Measurements from ENCODE around the gene SSH2.
A peak's percentile ranks its signal among the peaks of the same experiment; 100 is the strongest.

SSH2 gene

GRCh38 chr17:29716566-29716965 lies 213.5 kb downstream of the SSH2 start:
- Mint-ChIP-seq H3K4me3 (no peak overlapping the region), H3K9me3 (no peaks in the 10 kb centered on the region), H3K4me1 (peaks cover 60% of the 10 kb centered on the region), H3K27ac (peak overlapping the region; percentile 20), H3K36me3 (peaks cover 20% of the 10 kb centered on the region)
- DNase-seq (ENCODE audit: low spot score in 2 of 2) (no peak), ATAC-seq (no peak)

- Mint-ChIP-seq H3K9me3 (no peaks in the 10 kb centered on the region), H3K4me3 (no peak overlapping the region), H3K27ac (peak overlapping the region; percentile 20), H3K36me3 (peaks cover 20% of the 10 kb centered on the region), H3K4me1 (peaks cover 60% of the 10 kb centered on the region)
- no peak for DNase-seq (ENCODE audit: low spot score in 2 of 2)
- ATAC-seq = no peak
These were observed 214.3 kb downstream of the SSH2 start for GRCh38 chr17:29715680-29716079.

DNA sequence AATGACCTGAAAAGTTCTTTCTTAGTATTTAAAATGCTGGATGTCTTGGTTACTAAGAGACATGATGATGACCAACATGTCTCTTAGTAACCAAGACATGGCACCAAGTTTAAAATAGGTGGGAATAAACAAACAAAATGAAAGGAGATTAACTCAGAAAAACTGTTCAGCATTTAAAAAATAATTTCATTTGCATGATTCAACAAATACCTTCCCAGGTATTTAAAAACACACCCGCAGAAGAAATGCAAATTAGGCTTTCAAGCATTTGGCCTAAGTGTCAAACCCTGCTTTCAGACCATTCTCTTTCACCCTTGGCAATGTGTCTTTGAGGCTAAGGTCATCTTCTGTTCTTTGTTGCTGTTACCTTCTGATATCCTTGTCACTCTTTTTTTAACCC lies 215.9 kb downstream of the SSH2 start:
- no peak overlapping the region for H3K27ac Mint-ChIP-seq
- peaks cover 17% of the 10 kb centered on the region for H3K36me3 Mint-ChIP-seq
- ATAC-seq (no peak), DNase-seq (ENCODE audit: low spot score in 2 of 2) (no peak)
- H3K9me3 Mint-ChIP-seq = no peaks in the 10 kb centered on the region
- peaks cover 67% of the 10 kb centered on the region for H3K4me1 Mint-ChIP-seq
- no peak overlapping the region for H3K4me3 Mint-ChIP-seq

GRCh38 chr17:29713626-29714025 lies 216.4 kb downstream of the SSH2 start:
- peaks cover 67% of the 10 kb centered on the region for H3K4me1 Mint-ChIP-seq
- peak overlapping the region; percentile 47 for H3K27ac Mint-ChIP-seq
- H3K4me3 Mint-ChIP-seq = no peak overlapping the region
- no peaks in the 10 kb centered on the region for H3K9me3 Mint-ChIP-seq
- peaks cover 14% of the 10 kb centered on the region for H3K36me3 Mint-ChIP-seq
- no peak for DNase-seq (ENCODE audit: low spot score in 2 of 2)
- no peak for ATAC-seq

DNA sequence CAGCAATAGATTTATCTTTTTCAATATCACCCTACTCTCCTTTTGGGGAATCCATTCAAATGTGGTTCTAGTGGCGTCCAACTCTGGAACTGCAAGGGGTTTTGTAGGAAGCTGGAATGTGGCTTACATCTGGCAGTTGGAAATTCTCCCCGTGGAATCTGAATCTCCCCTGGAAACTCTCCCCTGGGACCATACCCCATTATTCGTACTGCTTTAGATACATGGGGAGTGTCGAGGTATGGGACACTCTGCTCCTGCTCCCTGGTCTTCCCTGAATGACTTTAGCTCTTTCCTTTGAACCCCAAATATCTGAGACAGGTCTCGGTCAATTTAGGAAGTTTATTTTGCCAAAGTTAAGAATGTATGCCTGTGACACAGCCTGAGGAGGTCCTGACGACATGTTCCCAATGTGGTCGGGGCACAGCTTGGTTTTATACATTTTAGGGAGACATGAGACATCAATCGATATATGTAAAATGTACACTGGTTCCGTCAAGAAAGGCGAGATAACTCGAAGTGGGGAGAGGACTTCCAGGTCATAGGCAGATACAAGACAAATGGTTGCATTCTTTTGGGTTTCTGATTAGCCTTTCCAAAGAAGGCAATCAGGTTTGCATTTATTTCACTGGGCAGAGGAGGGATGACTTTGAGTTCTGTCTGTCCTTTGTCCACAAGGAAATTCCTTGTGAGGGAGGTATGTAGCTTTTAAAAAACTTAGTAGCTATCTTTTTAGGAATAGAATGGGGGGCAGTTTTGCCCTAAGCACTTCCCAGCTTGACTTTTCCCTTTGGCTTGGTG lies 218.2 kb downstream of the SSH2 start:
- DNase-seq (ENCODE audit: low spot score in 2 of 2) (no peak), ATAC-seq (no peak)
- Mint-ChIP-seq H3K4me1 (peaks cover 52% of the 10 kb centered on the region), H3K27ac (peak overlapping the region; percentile 51), H3K36me3 (peaks cover 12% of the 10 kb centered on the region), H3K9me3 (no peaks in the 10 kb centered on the region), H3K4me3 (no peak overlapping the region)

DNA sequence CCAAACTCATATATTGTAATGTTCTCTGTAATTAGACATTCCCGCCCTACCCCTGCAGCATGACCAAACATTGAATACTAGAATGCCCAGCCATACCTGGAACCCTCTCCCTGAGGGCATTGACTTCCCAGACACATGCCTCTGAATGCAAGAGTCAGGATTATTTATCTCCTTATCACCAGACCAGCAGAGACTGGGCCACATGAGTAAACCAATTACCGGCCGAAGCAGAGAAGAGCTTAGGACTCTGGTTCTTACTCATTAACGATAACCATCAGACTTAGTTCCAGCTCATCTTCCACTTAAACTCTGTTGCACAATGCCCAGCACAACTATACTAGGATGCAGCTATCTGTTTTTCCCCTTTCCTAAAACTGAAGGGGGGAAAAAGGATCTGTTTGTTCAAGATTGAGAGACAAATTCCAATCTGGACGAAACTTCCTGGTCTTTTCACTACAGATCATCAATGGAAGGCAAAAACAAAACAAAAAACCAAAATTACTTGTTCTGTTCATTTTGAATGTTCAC lies 219.1 kb downstream of the SSH2 start:
- Mint-ChIP-seq H3K9me3 (no peaks in the 10 kb centered on the region), H3K4me3 (no peak overlapping the region), H3K27ac (no peak overlapping the region), H3K4me1 (peaks cover 50% of the 10 kb centered on the region), H3K36me3 (peaks cover 18% of the 10 kb centered on the region)
- ATAC-seq (no peak), DNase-seq (ENCODE audit: low spot score in 2 of 2) (no peak)

DNA sequence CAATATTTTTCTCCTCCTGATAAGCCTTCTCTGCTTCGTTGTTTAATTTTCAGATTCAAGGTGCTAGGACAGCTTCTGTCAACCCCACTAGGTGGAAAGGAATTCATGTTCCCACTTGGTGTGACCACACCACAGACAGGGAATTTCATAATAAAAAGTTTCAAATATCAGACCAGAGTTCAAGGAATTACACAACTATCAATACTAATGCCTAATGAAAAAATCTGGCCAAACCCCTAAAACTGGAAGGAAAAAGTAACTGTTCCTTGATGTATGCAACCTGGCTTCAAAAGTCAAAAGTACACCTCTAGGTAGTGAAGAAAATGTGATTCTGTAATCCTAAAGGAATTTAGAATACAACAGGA lies 219.5 kb downstream of the SSH2 start:
- Mint-ChIP-seq H3K36me3 (peaks cover 18% of the 10 kb centered on the region), H3K9me3 (no peaks in the 10 kb centered on the region), H3K27ac (no peak overlapping the region), H3K4me3 (no peak overlapping the region), H3K4me1 (peaks cover 49% of the 10 kb centered on the region)
- DNase-seq (ENCODE audit: low spot score in 2 of 2) = no peak
- no peak for ATAC-seq

GRCh38 chr17:29709866-29710519 lies 220.0 kb downstream of the SSH2 start:
- Mint-ChIP-seq H3K27ac (no peak overlapping the region), H3K36me3 (peaks cover 14% of the 10 kb centered on the region), H3K9me3 (no peaks in the 10 kb centered on the region), H3K4me3 (no peak overlapping the region), H3K4me1 (peaks cover 53% of the 10 kb centered on the region)
- no peak for DNase-seq (ENCODE audit: low spot score in 2 of 2)
- ATAC-seq = no peak

- no peak for ATAC-seq
These were observed 222.8 kb downstream of the SSH2 start for GRCh38 chr17:29707212-29707571.

GRCh38 chr17:29706045-29706431 lies 224.0 kb downstream of the SSH2 start:
- peaks cover 40% of the 10 kb centered on the region for H3K4me1 Mint-ChIP-seq
- peak overlapping the region; percentile 99 for H3K27ac Mint-ChIP-seq
- ATAC-seq (no peak), DNase-seq (ENCODE audit: low spot score in 2 of 2) (no peak)
- peak overlapping the region; percentile 80 for H3K4me3 Mint-ChIP-seq
- peaks cover 29% of the 10 kb centered on the region for H3K36me3 Mint-ChIP-seq
- H3K9me3 Mint-ChIP-seq = no peaks in the 10 kb centered on the region

More at GRCh38 chr17:29707212-29707571, 222.8 kb downstream of the SSH2 start:
- Mint-ChIP-seq H3K4me3 (peak overlapping the region; percentile 80), H3K9me3 (no peaks in the 10 kb centered on the region), H3K4me1 (peaks cover 50% of the 10 kb centered on the region), H3K36me3 (peaks cover 17% of the 10 kb centered on the region), H3K27ac (peak overlapping the region; percentile 99)
- DNase-seq (ENCODE audit: low spot score in 2 of 2) = no peak

DNA sequence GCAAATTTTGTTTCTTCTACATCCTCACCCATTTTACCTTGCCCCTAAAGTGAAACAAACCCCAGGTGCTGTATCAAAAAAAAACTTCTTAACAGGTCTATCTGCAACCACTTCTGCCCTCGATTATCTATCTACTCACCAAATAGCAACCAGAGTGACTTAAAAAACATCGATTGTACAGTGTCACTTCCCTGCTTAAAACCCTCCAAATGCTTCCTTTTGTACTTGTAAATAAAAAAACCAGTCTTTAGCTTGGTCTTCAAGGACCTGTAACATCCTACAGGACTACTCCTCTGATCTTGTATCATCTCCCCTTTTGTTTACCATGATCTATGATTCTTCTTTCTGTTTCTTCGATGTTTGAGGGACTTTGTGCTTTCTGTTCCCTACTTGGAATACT lies 224.6 kb downstream of the SSH2 start:
- Mint-ChIP-seq H3K4me3 (peak overlapping the region; percentile 80), H3K4me1 (peaks cover 34% of the 10 kb centered on the region), H3K9me3 (no peaks in the 10 kb centered on the region), H3K36me3 (peaks cover 35% of the 10 kb centered on the region), H3K27ac (peak overlapping the region; percentile 99)
- no peak for DNase-seq (ENCODE audit: low spot score in 2 of 2)
- no peak for ATAC-seq

DNA sequence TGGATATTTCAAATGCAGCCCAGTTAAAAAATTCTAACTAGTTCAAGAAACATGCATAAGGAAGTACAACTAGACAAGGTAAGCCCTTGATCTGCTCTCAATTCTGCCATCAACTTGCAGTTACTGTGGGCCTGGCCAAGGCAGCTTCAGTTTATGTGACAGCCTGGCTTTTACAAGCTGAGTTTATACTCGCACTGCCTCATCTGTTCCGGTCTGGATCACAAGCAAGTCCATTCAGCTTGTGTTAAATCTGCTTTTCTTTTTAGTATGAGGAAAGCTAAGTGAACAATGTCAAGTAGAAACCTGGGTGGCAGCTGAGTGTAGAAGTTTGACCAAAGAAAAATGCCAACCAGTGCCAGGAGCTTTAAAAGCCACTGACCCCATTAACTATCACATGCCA lies 230.7 kb downstream of the SSH2 start:
- Mint-ChIP-seq H3K36me3 (peaks cover 70% of the 10 kb centered on the region), H3K9me3 (no peaks in the 10 kb centered on the region), H3K4me1 (peaks cover 12% of the 10 kb centered on the region), H3K27ac (peak overlapping the region; percentile 74), H3K4me3 (no peak overlapping the region)
- ATAC-seq (no peak), DNase-seq (ENCODE audit: low spot score in 2 of 2) (no peak)

DNA sequence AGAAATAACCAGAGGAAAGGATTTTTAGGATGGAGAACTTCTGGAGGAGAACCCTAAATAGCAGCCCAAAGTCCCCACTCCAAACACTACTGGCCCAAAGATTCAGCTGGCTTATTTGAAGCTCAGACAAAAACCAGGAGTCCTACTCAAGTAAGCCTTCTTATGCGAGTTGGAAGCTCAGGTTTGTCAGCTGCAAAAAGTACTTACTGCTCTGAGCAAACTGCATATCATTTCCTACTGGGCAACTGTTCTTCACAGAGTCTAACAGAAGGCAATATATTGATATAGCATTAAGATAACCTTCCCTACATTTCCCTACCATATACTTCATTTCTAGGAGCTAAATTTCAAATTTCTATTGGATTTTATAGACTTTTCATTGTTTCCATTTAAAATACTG lies 231.2 kb downstream of the SSH2 start:
- H3K4me3 Mint-ChIP-seq = no peak overlapping the region
- peaks cover 15% of the 10 kb centered on the region for H3K4me1 Mint-ChIP-seq
- H3K36me3 Mint-ChIP-seq = peaks cover 74% of the 10 kb centered on the region
- ATAC-seq (no peak), DNase-seq (ENCODE audit: low spot score in 2 of 2) (no peak)
- peak overlapping the region; percentile 74 for H3K27ac Mint-ChIP-seq
- H3K9me3 Mint-ChIP-seq = no peaks in the 10 kb centered on the region

DNA sequence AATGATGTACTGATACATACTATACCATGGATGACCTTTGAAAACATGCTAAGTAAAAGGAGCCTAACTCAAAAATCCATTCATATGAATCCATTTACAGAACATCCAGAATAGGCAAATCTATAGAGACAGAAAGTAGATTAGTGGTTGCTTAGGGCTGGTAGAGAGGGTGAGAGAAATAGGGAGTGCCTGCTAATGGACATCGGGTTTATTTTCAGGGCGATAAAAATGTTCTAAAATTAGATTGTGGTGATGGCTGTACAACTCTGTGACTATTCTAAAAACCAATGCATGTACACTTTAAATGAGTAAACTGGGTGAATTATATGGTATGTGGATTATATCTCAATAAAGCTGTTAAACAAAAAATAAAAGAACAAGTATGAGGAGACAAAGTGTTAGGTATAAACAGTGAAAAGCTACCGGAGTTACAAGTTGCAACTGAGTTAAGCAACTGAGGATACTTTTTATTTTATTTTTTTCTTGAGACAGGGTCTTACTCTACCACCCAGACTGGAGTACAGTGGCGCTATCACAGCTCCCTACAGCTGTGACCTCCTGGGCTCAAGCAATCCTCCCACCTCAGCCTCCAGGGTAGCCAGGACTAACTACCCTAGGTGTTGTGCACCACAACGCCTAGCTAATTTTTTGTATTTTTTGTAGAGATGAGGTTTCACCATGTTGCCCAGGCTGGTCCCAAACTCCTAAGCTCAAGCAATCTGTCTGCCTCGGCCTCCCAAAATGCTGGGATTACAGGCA lies 231.8 kb downstream of the SSH2 start:
- Mint-ChIP-seq H3K27ac (peak overlapping the region; percentile 74), H3K36me3 (peaks cover 77% of the 10 kb centered on the region), H3K9me3 (no peaks in the 10 kb centered on the region), H3K4me3 (no peak overlapping the region), H3K4me1 (peaks cover 16% of the 10 kb centered on the region)
- DNase-seq (ENCODE audit: low spot score in 2 of 2) = no peak
- ATAC-seq = no peak

GRCh38 chr17:29697371-29697770 lies 232.7 kb downstream of the SSH2 start:
- ATAC-seq = no peak
- H3K4me3 Mint-ChIP-seq = no peak overlapping the region
- peaks cover 69% of the 10 kb centered on the region for H3K36me3 Mint-ChIP-seq
- H3K4me1 Mint-ChIP-seq = peaks cover 11% of the 10 kb centered on the region
- no peak for DNase-seq (ENCODE audit: low spot score in 2 of 2)
- no peak overlapping the region for H3K27ac Mint-ChIP-seq
- H3K9me3 Mint-ChIP-seq = no peaks in the 10 kb centered on the region

All from stimulated activated effector memory CD8-positive, alpha-beta T cell treated with anti-CD3 and anti-CD28 coated beads, Interleukin-12 subunit alpha, Interleukin-12 subunit beta, amount 100 ng/mL, for 72 hours (primary cell).